Left ventricle myocardium superior (tissue), 1 donor: ENCODE measurements around the gene CAPN5. TPM values are rescaled to one million over a fixed set of nuclear protein-coding genes. Genes with fewer than 3 reads are reported as not detected.
"Not testable (repeated sequence)": the region's sequence is repeated elsewhere in the genome, so short reads cannot be mapped to it uniquely, and the experiment has no call there.

Experiments
- ATAC-seq: fragments of 200-7000 bp; cut with Tn5 transposase; one replicate; pipeline ENCODE4 v1.9.1; 2020; ENCODE audit warnings: mild to moderate bottlenecking, moderate library complexity
- DNase-seq: peaks from one replicate; pipeline ENCODE4 v3.0.0-alpha.2; 2020
- intact Hi-C: fragments of 100-400 bp; cut with micrococcal nuclease; formaldehyde crosslinking; loops from one replicate; pipeline ENCODE4 v1.11.0; 2022
- total RNA-seq: library from RNA; stranded (reverse); fragmentation: NEBNext Ultra II Directional; extraction: Animal tissue kit (Norgen Biotek cat#: 25700); gene quantifications from one replicate; pipeline ENCODE4 v1.2.1, GENCODE V29; 2021
- donor health status: DM: no; HTN: yes; CAD: no; lungs with severe emphysema.

The CAPN5 gene
- total RNA-seq, 1 donor from 2014 or later: 2.5 TPM

DNA sequence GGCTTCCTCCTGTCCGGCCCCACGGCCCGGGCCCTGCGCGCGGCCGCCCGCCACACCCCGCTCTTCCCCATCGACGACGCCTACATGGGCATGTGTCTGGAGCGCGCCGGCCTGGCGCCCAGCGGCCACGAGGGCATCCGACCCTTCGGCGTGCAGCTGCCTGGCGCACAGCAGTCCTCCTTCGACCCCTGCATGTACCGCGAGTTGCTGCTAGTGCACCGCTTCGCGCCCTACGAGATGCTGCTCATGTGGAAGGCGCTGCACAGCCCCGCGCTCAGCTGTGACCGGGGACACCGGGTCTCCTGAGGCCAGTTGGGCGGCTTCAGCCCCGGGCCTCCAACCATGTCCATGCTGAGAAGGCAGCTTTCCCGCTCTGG, 26.4 kb upstream of the CAPN5 start:
- intact Hi-C loops: loop anchor here (10.0 kb wide), 1 partner anchor 54 kb away; no protein-coding TSS in a partner anchor
- no peak for DNase-seq
- ATAC-seq: no peak

DNA sequence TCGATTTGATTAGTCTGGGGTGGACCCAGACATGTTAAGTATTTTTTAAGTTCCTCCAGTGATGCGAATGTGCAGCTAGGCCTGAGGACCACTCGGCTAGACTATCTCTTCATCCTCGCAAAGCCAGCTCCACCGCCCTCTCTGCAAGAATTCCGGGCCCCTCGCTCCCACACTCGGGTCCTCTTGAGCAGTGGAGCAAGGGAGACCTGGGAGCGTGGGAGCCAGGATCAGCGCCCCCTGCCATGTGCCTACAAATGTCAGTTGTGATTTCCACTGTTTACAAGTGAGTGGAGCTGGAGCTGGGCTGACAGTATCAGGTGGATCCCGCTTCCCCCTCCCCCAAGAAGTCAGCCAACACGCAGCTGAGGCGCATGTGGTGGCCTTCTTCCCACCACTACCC, 25.9 kb upstream of the CAPN5 start:
- DNase-seq (no peak), ATAC-seq (no peak)
- intact Hi-C loops: loop anchor here (10.0 kb wide), 1 partner anchor 54 kb away; no protein-coding TSS in a partner anchor

DNA sequence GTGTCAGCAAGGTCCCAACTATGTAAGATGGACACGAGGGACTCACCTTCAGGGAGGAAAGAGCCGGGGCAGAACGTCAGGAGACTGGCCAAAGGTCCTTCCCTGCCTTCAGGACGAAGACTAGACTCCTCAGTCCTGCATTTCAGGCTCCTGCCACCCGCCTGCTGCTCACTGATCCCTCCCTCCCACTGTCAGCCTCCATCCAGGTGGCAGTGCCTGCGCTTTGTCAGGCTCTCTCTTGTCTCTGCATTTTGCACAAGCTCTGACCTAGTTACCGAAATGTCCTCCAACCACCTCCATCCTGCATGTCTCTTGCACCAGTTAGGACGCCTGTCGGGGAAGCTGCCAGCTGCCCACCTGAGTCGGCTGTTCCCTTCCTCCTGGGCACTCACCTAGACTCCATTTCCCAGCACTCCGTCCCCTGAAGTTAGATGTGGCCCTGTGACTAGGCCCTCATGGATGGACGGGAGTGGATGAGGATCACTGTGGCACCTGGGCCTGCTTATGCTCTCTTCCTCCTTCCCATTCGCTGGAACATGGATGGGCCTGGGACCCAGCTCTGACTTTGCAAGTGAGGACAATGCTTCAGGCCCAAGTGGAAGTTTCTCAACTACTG, 24.6 kb upstream of the CAPN5 start:
- intact Hi-C loops: loop anchor here (10.0 kb wide), 1 partner anchor 53 kb away; no protein-coding TSS in a partner anchor
- ATAC-seq: no peak
- no peak for DNase-seq

DNA sequence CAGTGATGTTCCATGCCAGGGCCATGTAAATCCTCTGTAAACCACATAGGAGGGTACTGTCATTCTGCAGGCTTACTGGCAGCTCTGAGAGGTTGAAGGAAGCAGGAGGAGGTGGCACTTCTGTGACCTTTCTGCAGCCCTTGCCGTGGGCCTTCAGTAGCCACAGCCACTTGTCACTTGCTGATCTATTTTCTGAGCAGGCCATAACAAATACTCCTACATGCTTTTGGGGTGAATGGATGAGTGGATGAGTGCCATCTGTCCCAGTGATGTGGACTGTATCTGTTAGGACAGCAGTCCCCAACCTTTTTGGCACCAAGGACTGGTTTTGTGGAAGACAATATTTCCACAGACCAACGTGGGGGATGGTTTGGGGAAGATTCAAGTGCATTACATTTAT, 22.4 kb upstream of the CAPN5 start:
- no peak for ATAC-seq
- DNase-seq: no peak
- intact Hi-C loops: loop anchor here (10.0 kb wide), 1 partner anchor 50 kb away; no protein-coding TSS in a partner anchor

DNA sequence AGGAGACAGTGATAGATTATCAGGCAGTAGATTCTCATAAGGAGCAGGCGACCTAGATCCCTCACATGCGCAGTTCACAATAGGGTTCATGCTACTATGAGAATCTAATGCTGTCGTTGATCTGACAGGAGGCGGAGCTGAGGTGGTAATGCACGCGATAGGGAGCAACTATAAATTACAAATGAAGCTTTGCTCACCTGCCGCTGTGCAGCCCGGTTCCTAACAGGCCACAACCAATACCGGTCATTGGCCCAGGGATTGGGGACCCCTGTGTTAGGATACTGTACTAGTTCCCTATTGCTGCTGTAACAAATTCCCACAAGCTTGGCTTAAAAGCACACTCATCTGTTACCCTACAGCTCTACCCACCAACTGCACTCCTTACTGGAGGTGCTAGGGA, 21.9 kb upstream of the CAPN5 start:
- ATAC-seq (no peak), DNase-seq (no peak)
- intact Hi-C loops: loop anchor here (10.0 kb wide), 1 partner anchor 50 kb away; no protein-coding TSS in a partner anchor

DNA sequence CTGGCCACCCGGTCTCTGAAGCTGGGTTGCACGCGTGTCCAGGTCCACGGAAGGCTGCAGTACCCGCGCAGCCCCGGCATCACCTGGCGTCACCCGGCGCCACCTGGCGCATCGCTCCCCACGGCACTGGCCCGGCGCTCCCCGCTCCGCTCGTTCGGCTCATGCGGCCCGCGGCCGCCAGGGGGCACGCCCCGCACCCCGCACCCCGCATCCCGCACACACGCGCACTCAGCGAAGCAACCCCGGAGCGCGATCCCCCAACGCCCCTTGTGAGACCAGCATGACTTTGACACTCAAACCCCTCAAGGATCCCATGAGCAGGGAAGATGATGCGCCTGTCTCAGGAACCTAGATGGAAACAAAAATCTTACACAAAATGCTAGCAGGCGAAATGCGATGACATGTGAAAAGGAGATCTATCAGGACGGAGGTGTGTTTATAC, 20.7 kb upstream of the CAPN5 start:
- peak; percentile 41 for DNase-seq
- peak; percentile 50 for ATAC-seq
- intact Hi-C loops: loop anchor here (10.0 kb wide), 1 partner anchor 49 kb away; no protein-coding TSS in a partner anchor

DNA sequence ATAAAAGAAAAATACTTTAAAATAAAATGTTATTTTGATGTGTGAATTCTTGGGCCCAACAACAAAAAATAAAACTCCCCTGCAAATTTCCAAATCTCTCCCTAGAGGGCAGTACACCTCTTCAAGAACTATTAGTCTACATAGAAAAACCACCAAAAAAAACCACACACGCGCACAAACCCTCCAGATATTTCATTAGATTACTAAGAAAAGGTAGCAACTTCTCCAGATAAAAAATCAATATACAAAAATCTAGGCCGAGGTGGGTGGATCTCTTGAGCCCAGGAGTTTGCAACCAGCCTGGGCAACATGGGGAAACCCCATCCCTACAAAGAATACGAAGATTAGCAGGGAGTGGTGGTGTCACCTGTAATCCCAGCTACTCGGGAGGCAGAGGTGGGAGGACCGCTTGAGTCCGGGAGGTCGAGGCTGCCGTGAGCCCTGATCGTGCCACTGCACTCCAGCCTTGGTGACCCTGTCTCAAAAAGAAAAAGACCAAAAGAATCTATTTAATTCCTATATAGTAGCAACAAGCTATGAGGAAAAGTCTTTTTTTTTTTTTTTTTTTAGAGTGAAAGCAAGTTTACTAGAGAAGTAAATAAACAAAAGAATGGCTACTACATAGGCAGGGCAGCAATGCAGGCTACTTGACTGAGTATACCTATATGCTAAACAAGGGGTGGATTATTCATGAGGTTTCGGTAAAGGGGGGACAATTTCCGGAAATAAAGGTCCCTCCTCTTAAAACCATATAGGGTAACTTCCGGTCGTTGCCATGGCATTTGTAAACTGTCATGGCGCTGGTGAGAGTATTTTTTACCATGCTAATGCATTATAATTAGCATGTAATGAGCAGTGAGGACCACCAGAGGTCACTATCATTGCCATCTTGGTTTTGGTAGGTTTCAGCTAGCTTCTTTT, 19.5 kb upstream of the CAPN5 start:
- intact Hi-C loops: loop anchor here (10.0 kb wide), 1 partner anchor 48 kb away; no protein-coding TSS in a partner anchor
- ATAC-seq (peak; percentile 93), DNase-seq (no peak)

DNA sequence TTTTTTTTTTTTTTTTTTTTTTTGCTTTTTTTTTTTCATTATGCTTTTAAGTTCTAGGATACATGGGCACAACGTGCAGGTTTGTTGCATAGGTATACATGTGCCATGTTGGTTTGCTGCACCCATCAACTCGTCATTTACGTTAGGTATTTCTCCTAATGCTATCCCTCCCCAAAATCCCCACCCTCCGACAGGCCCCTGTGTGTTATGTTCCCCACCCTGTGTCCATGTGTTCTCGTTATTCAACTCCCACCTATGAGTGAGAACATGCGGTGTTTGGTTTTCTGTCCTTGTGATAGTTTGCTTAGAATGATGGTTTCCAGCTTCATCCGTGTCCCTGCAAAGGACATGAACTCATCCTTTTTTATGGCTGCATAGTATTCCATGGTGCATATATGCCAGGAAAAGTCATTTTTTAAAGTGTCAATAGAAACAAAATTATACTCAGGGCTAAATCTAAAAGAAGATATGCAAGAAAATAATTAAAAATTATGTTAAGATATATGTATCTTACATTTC, 18.8 kb upstream of the CAPN5 start:
- intact Hi-C loops: loop anchor here (10.0 kb wide), 1 partner anchor 47 kb away; no protein-coding TSS in a partner anchor
- not testable (repeated sequence) for DNase-seq, ATAC-seq

DNA sequence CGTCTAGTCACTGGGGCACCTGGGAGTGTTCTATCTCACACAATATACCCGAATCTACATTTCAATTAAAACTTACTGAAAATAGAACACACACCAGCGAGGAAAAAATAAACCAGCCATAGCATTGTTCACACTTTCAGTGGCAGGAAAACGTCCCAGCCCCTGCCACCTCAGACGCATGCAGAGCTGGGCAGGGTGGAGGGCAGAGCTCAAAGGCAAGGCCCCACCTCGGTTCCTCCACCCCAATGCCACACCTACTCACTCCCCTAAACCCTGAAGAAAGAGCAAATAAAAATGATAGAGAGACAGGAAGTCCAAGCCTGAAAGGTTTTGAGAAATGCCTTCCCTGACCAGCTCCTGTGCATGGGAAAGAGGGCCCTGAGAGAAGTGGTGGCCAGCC, 17.7 kb upstream of the CAPN5 start:
- ATAC-seq (no peak), DNase-seq (no peak)
- intact Hi-C loops: loop anchor here (10.0 kb wide), 1 partner anchor 46 kb away; no protein-coding TSS in a partner anchor

DNA sequence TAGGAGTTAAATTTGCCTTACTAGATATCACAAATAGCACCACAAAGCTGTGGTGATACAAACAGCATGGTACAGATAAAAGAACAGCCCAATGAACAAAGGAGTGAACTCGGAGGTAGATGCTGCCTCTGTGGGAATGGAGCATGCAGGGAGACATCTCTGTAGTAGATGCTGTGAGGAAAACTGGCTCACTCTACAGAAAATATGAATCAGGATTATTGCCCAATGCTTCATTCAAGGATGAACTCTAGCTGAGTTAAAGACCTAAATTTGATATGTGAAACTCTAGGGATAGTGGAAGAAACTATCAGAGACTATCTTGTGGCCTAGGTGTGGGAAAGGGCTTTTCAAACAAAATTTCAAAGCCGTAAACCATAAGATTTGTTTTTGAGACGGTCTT, 15.3 kb upstream of the CAPN5 start:
- no peak for ATAC-seq
- intact Hi-C loops: no loop called here
- no peak for DNase-seq

DNA sequence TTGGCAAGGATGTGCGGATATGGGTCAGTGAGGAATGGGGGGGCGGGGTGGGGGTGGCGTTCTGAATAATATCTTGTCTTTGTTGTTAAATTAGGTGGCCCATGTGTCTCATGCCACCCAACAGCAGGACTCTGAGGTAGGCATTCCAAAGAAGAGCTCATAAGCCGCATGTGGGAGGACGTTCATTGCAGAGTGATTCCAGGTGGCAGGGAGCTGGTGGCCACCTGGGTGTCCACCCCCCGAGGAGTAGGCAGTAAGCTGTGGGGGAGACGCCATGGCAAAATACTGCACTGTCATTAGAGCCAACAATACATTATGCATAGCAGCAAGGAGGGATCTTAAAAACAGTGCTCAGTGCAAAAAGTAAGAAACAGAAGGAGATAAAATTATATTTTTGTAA, 14.3 kb upstream of the CAPN5 start:
- DNase-seq: no peak
- no peak for ATAC-seq
- intact Hi-C loops: no loop called here

DNA sequence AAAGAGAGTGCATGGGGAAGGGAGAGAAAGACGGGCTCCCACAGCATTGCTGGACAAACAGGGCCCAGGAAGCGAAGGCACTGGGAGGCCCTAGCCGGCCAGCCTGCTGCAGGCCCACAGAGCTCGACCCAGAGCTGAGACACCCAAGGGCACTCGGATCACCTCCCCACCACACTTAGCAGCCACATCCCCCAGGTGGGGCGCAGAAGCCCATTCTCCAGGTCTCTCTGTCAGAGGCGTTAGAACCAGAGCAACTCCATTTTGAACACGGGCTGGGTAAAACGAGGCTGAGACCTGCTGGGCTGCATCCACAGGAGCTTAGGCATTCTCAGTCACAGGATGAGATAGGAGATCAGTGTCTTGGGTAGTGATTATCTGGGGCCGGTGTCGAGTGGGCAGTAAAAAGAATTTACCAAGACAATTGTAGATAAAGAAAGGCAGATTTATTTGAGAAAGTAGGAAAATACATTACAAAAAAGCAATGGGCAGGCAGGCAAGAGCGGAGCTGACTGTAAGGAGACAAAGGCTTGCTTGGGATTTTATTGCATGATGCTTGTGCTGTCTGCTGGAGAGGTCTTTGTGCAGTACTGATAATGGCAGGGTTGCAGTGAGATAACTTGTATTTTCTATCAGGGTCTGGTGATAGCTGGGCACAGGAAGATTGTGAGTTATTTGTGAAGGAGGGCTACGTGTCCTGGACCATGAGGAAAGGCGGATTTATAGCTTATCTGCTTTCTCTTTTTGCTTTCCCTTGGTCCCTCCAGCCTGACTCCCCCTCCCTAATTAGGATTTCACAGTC, 13.4 kb upstream of the CAPN5 start:
- ATAC-seq: no peak
- DNase-seq: no peak
- intact Hi-C loops: no loop called here

DNA sequence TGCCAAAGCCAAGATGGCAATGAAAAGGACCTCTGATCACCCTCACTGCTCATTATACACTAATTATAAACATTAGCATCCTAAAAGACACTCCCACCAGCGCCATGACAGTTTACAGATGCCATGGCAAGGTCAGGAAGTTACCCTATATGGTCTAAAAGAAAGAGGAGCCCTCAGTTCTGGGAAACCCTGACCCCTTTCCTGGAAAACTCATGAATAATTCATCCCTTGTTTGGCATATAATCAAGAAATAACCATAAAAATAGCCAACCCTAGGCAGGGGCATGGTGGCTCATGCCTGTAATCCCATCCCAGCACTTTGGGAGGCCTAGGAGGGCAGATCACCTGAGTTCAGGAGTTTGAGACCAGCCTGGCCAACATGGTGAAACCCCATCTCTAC, 12.7 kb upstream of the CAPN5 start:
- intact Hi-C loops: no loop called here
- DNase-seq: no peak

DNA sequence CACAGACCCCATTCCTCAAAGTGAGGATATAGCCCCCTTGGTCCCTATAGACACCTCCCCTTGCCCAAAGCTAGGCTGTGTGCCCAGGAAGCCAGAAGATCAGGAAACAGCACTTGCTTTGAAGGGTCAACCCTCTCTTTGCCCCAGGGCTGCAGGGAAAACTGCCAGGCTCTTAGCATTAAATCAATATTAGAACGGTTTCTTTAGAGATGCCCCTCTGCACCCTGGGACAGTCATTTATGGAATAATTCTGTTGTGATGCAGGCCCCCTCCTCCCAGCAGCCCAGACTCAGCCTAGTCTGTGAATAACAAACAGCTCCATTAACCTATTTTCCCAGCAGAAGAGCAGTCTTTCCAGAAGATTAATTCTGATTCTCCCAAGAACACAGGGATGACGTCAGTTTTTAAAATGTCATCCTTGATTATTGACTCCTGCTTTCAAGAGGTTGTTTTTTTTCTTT, 11.6 kb upstream of the CAPN5 start:
- ATAC-seq: no peak
- DNase-seq: no peak
- intact Hi-C loops: no loop called here

More for the DNA sequence above, 12.7 kb upstream of the CAPN5 start:
- no peak for ATAC-seq

DNA sequence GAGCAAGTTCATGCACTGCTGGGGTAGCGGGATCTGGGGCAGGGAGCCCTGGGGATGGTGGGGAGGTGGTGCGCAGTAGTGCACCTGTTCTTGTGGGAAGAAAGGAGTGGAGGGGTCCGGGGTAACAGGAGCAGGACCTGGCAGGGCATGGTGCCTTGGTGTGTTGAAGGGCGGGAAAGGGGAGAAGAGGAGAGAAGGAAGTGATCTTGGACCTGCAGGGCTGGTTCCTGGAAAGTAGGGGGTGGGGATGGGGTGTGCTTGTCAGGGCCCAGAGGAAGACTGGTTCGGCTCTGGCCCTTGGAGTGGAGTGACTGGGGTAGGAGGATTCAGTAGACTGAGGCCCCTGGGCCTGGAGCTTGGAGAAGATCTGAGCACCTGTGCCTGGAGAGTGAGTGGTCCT, 10.9 kb upstream of the CAPN5 start:
- ATAC-seq (no peak), DNase-seq (no peak)
- intact Hi-C loops: no loop called here

DNA sequence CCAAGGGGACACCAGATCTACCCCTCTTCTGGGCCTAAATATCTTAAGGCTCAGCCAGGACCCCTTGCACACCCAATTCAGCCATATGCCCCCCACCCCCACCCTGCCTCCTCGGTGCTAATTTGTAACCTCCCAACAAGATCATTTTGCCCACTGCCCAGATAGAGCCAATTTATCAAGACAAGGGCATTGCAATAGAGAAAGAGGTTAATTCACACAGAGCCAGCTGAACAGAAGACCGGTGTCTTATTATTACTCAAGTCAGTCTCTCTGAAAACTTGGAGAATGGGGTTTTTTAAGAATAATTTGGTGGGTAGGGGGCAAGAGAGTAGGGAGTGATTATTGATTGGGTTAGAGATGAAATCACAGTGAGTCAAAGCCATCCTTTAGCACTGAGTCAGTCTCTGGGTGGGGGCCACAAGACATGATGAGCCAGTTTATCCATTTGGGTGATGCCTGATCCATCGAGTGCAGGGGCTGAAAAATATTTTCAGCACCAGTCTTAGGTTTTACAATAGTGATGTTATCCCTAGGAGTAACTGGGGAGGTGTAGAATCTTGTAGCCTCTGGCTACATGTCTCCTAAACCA, 9.9 kb upstream of the CAPN5 start:
- ATAC-seq: no peak
- intact Hi-C loops: no loop called here
- DNase-seq: no peak

DNA sequence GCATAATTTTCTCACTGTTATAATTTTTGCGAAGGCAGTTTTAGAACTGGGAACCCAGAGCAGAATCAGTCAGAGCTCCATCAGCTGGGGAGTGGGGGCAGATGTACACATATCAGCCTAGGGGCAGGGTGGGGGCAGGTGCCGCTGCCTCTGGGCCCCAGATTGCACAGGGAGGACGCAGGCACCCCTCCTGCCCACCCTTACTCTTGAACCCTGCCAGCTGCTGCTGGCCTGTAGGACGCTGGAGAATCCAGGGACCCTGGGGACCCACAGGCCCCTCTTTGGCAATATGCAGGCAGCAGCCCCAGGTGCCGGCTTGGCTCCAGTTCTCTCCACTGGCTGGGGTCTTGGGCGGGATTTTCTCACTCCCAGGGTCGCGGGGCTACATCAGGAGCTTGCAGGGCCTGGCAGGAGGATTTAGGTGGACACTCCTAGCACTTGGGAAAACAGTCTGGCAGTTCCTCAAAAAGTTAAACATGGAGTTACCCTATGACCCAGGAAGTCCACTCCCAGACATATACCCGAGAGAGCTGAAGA, 8.8 kb upstream of the CAPN5 start:
- no peak for DNase-seq
- intact Hi-C loops: no loop called here
- ATAC-seq: no peak

DNA sequence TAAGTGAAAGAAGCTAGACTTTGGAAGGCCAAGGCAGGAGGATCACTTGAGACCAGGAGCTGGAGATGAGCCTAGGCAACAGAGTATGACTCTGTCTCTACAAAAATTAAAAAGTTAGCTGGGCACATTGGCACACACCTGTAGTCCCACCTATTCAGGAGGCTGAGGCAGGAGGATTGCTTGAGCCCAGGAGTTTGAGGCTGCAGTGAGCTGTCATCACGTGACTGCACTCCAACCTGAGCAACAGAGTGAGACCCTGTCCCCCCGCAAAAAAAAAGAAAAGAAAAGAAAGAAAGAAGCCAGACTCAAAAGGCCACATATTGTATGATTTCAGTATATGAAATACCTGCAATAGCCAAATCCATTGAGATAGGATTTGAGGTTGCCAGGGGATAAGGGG, 7.9 kb upstream of the CAPN5 start:
- no peak for ATAC-seq
- intact Hi-C loops: no loop called here
- no peak for DNase-seq
